GM12878 (cell line): ENCODE measurements around the gene MPEG1. TPM values are rescaled to one million over a fixed set of nuclear protein-coding genes. Genes with fewer than 3 reads are reported as not detected.

Experiments used
- ATAC-seq: fragments of 200-7000 bp; cut with Tn5 transposase; 3 replicates; pipeline ENCODE4 v1.9.1; 2020; ENCODE audit warnings: mild to moderate bottlenecking, moderate library complexity
- BruUV-seq: library from RNA; stranded (reverse); fragments of 400-500 nt; replicated peaks from 2 replicates; lab custom pipeline; 2021; lab: Mats Ljungman, UMichigan
- CTCF ChIA-PET: fragments of 300-600 bp; sonication (Branson Sonifier 250); formaldehyde crosslinking; extraction: SDS; loops from one replicate; lab custom pipeline; 2021; ENCODE audit warnings: inconsistent platforms; lab: Yijun Ruan, JAX
- POLR2A ChIA-PET: fragments of 350-600 bp; formaldehyde crosslinking; extraction: SDS; loops from one replicate; lab custom pipeline; 2021; ENCODE audit warnings: inconsistent platforms; lab: Charles Lee
- RAD21 ChIA-PET: fragments of 300-600 bp; sonication (Branson Sonifier 250); formaldehyde crosslinking; loops from one replicate; lab custom pipeline; 2023; ENCODE audit warnings: antibody characterized with exemption; ENCODE audit not compliant: unreplicated experiment; lab: Charles Lee
- SMC1A ChIA-PET: fragments of 300-600 bp; sonication (Branson Sonifier 250); formaldehyde crosslinking; loops from one replicate; lab custom pipeline; 2023; ENCODE audit not compliant: unreplicated experiment, uncharacterized antibody; lab: Charles Lee
- DNase-seq: peaks from one replicate; pipeline ENCODE4 v3.0.0-alpha.2; 2011; ENCODE audit warnings: low read depth, low spot score
- FAIRE-seq: peaks from 3 replicates; lab custom pipeline; 2011; peaks lifted over from hg19 to GRCh38; lab: Jason Lieb, UNC
- H2AFZ ChIP-seq: 2 replicates; pipeline ENCODE4 v1.6.0; 2011; ENCODE audit warnings: low read depth, low read length, control low read depth; ENCODE audit not compliant: control insufficient read depth
- H3K27ac ChIP-seq: 2 replicates; pipeline ENCODE4 v1.5.1; 2011; ENCODE audit warnings: control low read depth; ENCODE audit not compliant: control insufficient read depth, insufficient read depth
- H3K27me3 ChIP-seq, 2 experiments: replicated peaks in 1 of 2; 2 replicates each; pipeline versions ENCODE4 v1.6.0 to v1.6.1; 2011; ENCODE audit warnings: low read length in 1 of 2; ENCODE audit not compliant: control insufficient read depth in 2 of 2, insufficient read depth in 2 of 2
- H3K36me3 ChIP-seq, 2 experiments: 2 replicates each; pipeline ENCODE4 v1.5.1; 2011; ENCODE audit warnings: low read length in 1 of 2; ENCODE audit not compliant: control insufficient read depth in 2 of 2, insufficient read depth in 2 of 2
- H3K4me1 ChIP-seq: 2 replicates; pipeline ENCODE4 v1.6.1; 2011; ENCODE audit warnings: mild to moderate bottlenecking, low read length, moderate library complexity, mixed read lengths; ENCODE audit not compliant: control insufficient read depth, insufficient read depth
- H3K4me2 ChIP-seq: 2 replicates; pipeline ENCODE4 v1.6.0; 2011; ENCODE audit warnings: control low read depth; ENCODE audit not compliant: control insufficient read depth, insufficient read depth
- H3K4me3 ChIP-seq: fragments of 200-600 bp; sonication (generic); 2 replicates; pipeline ENCODE4 v1.5.1; 2016
- H3K79me2 ChIP-seq: 2 replicates; pipeline ENCODE4 v1.6.0; 2011; ENCODE audit warnings: low read length; ENCODE audit not compliant: control insufficient read depth, insufficient read depth
- H3K9ac ChIP-seq: 2 replicates; pipeline ENCODE4 v1.8.0; 2011; ENCODE audit warnings: low read length, control low read depth, mixed read lengths; ENCODE audit not compliant: control insufficient read depth, insufficient read depth
- H3K9me3 ChIP-seq: replicated peaks from 3 replicates; pipeline ENCODE4 v1.5.1; 2011; ENCODE audit warnings: mild to moderate bottlenecking, low read length; ENCODE audit not compliant: control insufficient read depth, insufficient read depth
- H4K20me1 ChIP-seq: 2 replicates; pipeline ENCODE4 v1.6.0; 2011; ENCODE audit not compliant: control insufficient read depth, insufficient read depth
- CREB1 ChIP-seq: IDR thresholded peaks from 2 replicates; pipeline ENCODE4 v1.6.1; 2012; ENCODE audit warnings: low read depth, mild to moderate bottlenecking, inconsistent platforms
- EED ChIP-seq: sonication (generic); IDR thresholded peaks from 2 replicates; pipeline ENCODE4 v1.6.1; 2016; ENCODE audit warnings: antibody characterized with exemption, low read depth
- IRF5 ChIP-seq: fragments of 450-650 bp; IDR thresholded peaks from 2 replicates; pipeline ENCODE4 v1.6.1; 2017; ENCODE audit warnings: borderline replicate concordance
- KAT2A ChIP-seq: conservative IDR thresholded peaks from 2 replicates; pipeline ENCODE4 v1.6.1; 2011; ENCODE audit warnings: low read depth, low read length; ENCODE audit not compliant: control insufficient read depth
- MLLT1 ChIP-seq: fragments of 450-650 bp; IDR thresholded peaks from 2 replicates; pipeline ENCODE4 v1.6.1; 2016; ENCODE audit warnings: mild to moderate bottlenecking
- NR2F1 ChIP-seq: fragments of 450-650 bp; conservative IDR thresholded peaks from 2 replicates; pipeline ENCODE4 v1.6.1; 2017; ENCODE audit warnings: mild to moderate bottlenecking
- POLR2A ChIP-seq: IDR thresholded peaks from 2 replicates; pipeline ENCODE4 v1.6.1; 2011; ENCODE audit warnings: low read depth, mild to moderate bottlenecking, low read length
- RAD21 ChIP-seq: IDR thresholded peaks from 2 replicates; pipeline ENCODE4 v1.6.1; 2011; ENCODE audit warnings: mild to moderate bottlenecking, low read depth, low read length, moderate library complexity; ENCODE audit not compliant: insufficient read depth
- SIN3A ChIP-seq: IDR thresholded peaks from 2 replicates; pipeline ENCODE4 v1.6.1; 2012; ENCODE audit warnings: low read depth, low read length, improper control_type of control experiment
- STAT3 ChIP-seq: IDR thresholded peaks from 2 replicates; pipeline ENCODE4 v1.6.1; 2011; ENCODE audit warnings: low read depth, low read length, improper control_type of control experiment
- ZBED1 ChIP-seq: IDR thresholded peaks from 2 replicates; pipeline ENCODE4 v1.6.1; 2016; ENCODE audit warnings: borderline replicate concordance
- ZBTB11 ChIP-seq: fragments of 450-650 bp; formaldehyde crosslinking; IDR thresholded peaks from 2 replicates; pipeline ENCODE4 v1.5.0; 2022; ENCODE audit warnings: mild to moderate bottlenecking, missing genetic modification characterization
- ZSCAN29 ChIP-seq: fragments of 450-650 bp; IDR thresholded peaks from 2 replicates; pipeline ENCODE4 v1.6.1; 2017; ENCODE audit warnings: mild to moderate bottlenecking, moderate library complexity
- ZZZ3 ChIP-seq: IDR thresholded peaks from 2 replicates; pipeline ENCODE4 v1.6.1; 2011; ENCODE audit warnings: low read depth; ENCODE audit not compliant: control insufficient read depth, insufficient read length
- WGBS: methylation state at CpG from one replicate; pipeline ENCODE4 v1.1.6; 2016; ENCODE audit warnings: low lambda C conversion rate; ENCODE audit not compliant: insufficient replicate concordance, insufficient coverage; ENCODE audit errors: missing lambda C conversion rate; 5-methylcytosine and 5-hydroxymethylcytosine counted together
- in situ Hi-C: fragments of 300-500 bp; cut with MboI; formaldehyde crosslinking; loops from 9 replicates; pipeline ENCODE4 v1.14.3; 2018; ENCODE audit warnings: mixed read lengths
- intact Hi-C: fragments of 100-400 bp; cut with micrococcal nuclease; formaldehyde crosslinking; loops from one replicate; pipeline ENCODE4 v1.14.2; 2022; ENCODE audit not compliant: unreplicated experiment
- polyA plus RNA-seq, 11 experiments: library from polyadenylated mRNA; depleted of rRNA in 4 of 11; unstranded in 6 of 11; stranded (reverse) in 5 of 11; fragments of >200 nt; fragmentation: Nextera tagmentation in 4 of 11; fragmentation: Illumina TruSeq in 1 of 11; extraction: Ambion mirVana in 4 of 11; extraction: Trizol in 1 of 11; gene quantifications; 1 replicate in 1 of 11; 2 replicates in 10 of 11; pipeline versions ENCODE4 v1.2.1 to v1.2.3, GENCODE V29; 2011 to 2016; ENCODE audit warnings: inconsistent platforms in 2 of 11, missing spikeins in 2 of 11, low read depth in 1 of 11
- total RNA-seq, 4 experiments: library from RNA; depleted of rRNA in 3 of 4; stranded (reverse); fragments of >200 nt in 3 of 4; fragmentation: Illumina TruSeq in 1 of 4; extraction: Trizol in 1 of 4; gene quantifications; 2 replicates each; pipeline versions ENCODE4 v1.2.1 to v1.2.3, GENCODE V29; 2013 to 2021
- TF ChIP-seq, protein P1 (sequence below): fragments of 450-650 bp; IDR thresholded peaks from 2 replicates; pipeline ENCODE4 v1.6.1; 2016; ENCODE audit warnings: mild to moderate bottlenecking

MPEG1 gene
- total and polyA plus RNA-seq, 10 of the 15 experiments (the other 5 are each of a cell fraction or from before 2014, with no cell fraction given) = 1.3 to 15.6 (median 11.7) TPM; not detected in 1

DNA sequence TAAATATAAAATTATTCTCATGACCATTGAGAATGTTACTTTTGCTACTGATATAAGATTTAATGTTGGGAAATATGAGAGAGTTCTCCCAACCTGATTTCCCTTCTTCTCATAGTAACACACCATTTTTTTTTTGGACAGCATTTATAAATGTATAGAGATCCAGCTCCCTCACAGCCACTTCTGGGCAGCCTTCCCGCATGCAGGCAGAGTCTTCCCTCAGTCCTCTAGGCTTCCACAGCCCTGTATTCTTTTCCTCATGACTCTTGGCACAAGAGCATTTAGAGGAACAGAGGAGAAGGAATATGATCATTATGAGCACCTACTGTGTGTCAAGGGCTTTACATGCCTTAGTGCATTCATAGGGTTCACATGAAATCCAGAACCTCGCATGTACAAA lies 31.8 kb downstream of the MPEG1 start (continued):
- TF ChIP-seq, protein P1, sequence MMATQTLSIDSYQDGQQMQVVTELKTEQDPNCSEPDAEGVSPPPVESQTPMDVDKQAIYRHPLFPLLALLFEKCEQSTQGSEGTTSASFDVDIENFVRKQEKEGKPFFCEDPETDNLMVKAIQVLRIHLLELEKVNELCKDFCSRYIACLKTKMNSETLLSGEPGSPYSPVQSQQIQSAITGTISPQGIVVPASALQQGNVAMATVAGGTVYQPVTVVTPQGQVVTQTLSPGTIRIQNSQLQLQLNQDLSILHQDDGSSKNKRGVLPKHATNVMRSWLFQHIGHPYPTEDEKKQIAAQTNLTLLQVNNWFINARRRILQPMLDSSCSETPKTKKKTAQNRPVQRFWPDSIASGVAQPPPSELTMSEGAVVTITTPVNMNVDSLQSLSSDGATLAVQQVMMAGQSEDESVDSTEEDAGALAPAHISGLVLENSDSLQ = no peak
- TF ChIP-seq EED (no peak), ZZZ3 (no peak), NR2F1 (no peak), ZBED1 (no peak), RAD21 (no peak)

DNA sequence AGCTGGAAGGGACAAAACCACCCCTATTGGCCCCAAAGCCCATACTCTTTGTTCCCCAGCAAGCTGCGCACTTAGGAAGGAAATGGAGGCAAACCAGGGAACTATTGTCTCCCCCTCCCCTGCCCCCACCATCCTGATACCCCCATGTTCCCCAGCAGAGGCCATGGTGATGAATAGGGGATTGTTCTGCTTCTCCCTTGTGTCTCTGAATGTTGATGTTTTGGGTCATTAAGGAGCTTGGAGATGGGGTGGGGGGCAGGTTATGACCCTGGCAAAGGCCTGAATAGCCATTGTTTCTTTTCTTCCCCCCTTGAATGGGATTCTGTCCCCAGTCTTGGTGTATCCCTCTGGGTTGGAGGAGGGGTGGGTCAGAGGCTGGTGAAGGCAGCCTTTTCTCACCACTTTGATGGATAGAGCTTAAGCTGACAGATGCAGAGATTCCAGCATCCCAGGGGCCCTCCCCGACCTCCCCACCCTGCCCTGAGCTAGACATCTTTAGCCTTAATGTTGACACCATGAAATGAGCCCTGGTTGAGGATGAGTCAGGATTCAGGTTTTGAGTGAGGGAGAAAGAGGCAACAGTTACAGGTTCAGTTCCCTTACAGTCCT lies 32.5 kb downstream of the MPEG1 start:
- ChIA-PET RAD21 (interaction anchor here (0.8 to 3.3 kb wide), 5 partner anchors 9 to 31 kb away, joined by 3 to 16 read pairs (median 5); partner anchors contain the start of gene DTX4), SMC1A (interaction anchor here (0.9 to 14.9 kb wide), 6 partner anchors 9 to 30 kb away, joined by 3 to 155 read pairs (median 4); partner anchors contain the start of gene DTX4), POLR2A (interaction anchor here (1.0 to 1.1 kb wide), 3 partner anchors 16 to 71 kb away, joined by 3 to 6 read pairs (median 4); no protein-coding TSS in a partner anchor), CTCF (interaction anchor here (1.1 to 30.3 kb wide), 6 partner anchors 9 to 44 kb away, joined by 3 to 1180 read pairs (median 5); partner anchors contain the start of genes DTX4 and MPEG1)
- peaks cover 34% of the 10 kb centered on the region for H3K79me2 ChIP-seq
- no peaks in the 10 kb centered on the region for H3K27me3 ChIP-seq
- no peak overlapping the region for H3K9ac ChIP-seq
- H3K27ac ChIP-seq = no peak overlapping the region
- FAIRE-seq (no peak), DNase-seq (no peak), ATAC-seq (no peak)
- H3K4me3 ChIP-seq = no peak overlapping the region
- 50% methylated on average over 2 of the region's 2 CpGs for WGBS
- BruUV-seq = no TSS peak
- H3K9me3 ChIP-seq = peaks cover 16% of the 10 kb centered on the region; the same call in 2 of the 3 replicates
- no peaks in the 10 kb centered on the region for H4K20me1 ChIP-seq
- H3K4me2 ChIP-seq = no peak overlapping the region
- H2AFZ ChIP-seq = no peak overlapping the region
- no peaks in the 10 kb centered on the region; the same call in 1 of the 2 replicates for H3K4me1 ChIP-seq
- intact Hi-C loops (no loop called here), in situ Hi-C loops (loop anchor here (25.0 kb wide), 1 partner anchor 1582 kb away; the partner anchor contains the start of gene MS4A15)
- H3K36me3 ChIP-seq = peaks cover 3 to 9% of the 10 kb centered on the region in 2 experiments; a peak in 2 of 4 replicates
- TF ChIP-seq ZSCAN29 (no peak), IRF5 (no peak), POLR2A (no peak), RAD21 (no peak), KAT2A (no peak), CREB1 (no peak), ZBTB11 (CRISPR knock-in tag) (no peak), STAT3 (no peak), MLLT1 (no peak), SIN3A (no peak)
